ACC112 (cell line): ENCODE data around the gene MYPN.

ENCODE experiments used
- H2AFZ ChIP-seq: fragments of 200-600 bp; sonication (generic); one replicate; pipeline ENCODE4 v1.6.0; 2017; ENCODE audit warnings: antibody characterized with exemption, low read length; ENCODE audit not compliant: unreplicated experiment
- H3K27ac ChIP-seq: fragments of 200-600 bp; sonication (generic); 2 replicates; pipeline ENCODE4 v1.5.1; 2014; ENCODE audit warnings: low read depth, mild to moderate bottlenecking, antibody characterized with exemption, low read length, moderate library complexity
- H3K27me3 ChIP-seq: fragments of 200-600 bp; sonication (generic); 2 replicates; pipeline ENCODE4 v1.6.1; 2014; ENCODE audit warnings: mild to moderate bottlenecking, antibody characterized with exemption, low read length, moderate library complexity, mixed read lengths; ENCODE audit not compliant: insufficient read depth
- H3K36me3 ChIP-seq: fragments of 200-600 bp; sonication (generic); 2 replicates; pipeline ENCODE4 v1.6.1; 2016; ENCODE audit warnings: mild to moderate bottlenecking, antibody characterized with exemption, low read length, moderate library complexity, mixed read lengths; ENCODE audit not compliant: insufficient read depth
- H3K4me1 ChIP-seq: fragments of 200-600 bp; sonication (generic); one replicate; pipeline ENCODE4 v1.6.1; 2016; ENCODE audit warnings: low read length, mixed read lengths; ENCODE audit not compliant: insufficient read depth, unreplicated experiment, control insufficient read depth
- H3K4me3 ChIP-seq: fragments of 200-600 bp; sonication (generic); 2 replicates; pipeline ENCODE4 v1.5.1; 2014; ENCODE audit warnings: mild to moderate bottlenecking, low read depth, low read length
- H3K79me2 ChIP-seq: fragments of 200-600 bp; sonication (generic); one replicate; pipeline ENCODE4 v1.6.0; 2016; ENCODE audit warnings: low read length; ENCODE audit not compliant: control insufficient read depth, unreplicated experiment, insufficient read depth

The MYPN gene

GRCh38 chr10:68132391-68132790 lies 23.1 kb downstream of the MYPN start:
- Histone ChIP-seq H3K27me3 (no peaks in the 10 kb centered on the region), H3K36me3 (no peaks in the 10 kb centered on the region), H3K79me2 (no peaks in the 10 kb centered on the region), H2AFZ (no peak overlapping the region), H3K4me1 (peaks cover 28% of the 10 kb centered on the region), H3K4me3 (no peak overlapping the region), H3K27ac (no peak overlapping the region)

GRCh38 chr10:68133523-68133922 lies 24.2 kb downstream of the MYPN start:
- Histone ChIP-seq H3K36me3 (no peaks in the 10 kb centered on the region), H3K27ac (peak overlapping the region; percentile 99), H3K27me3 (no peaks in the 10 kb centered on the region), H2AFZ (no peak overlapping the region), H3K79me2 (no peaks in the 10 kb centered on the region), H3K4me3 (no peak overlapping the region), H3K4me1 (peaks cover 38% of the 10 kb centered on the region)

GRCh38 chr10:68135362-68135761 lies 26.1 kb downstream of the MYPN start:
- H3K4me3 ChIP-seq = peak overlapping the region; percentile 52
- H3K27ac ChIP-seq = peak overlapping the region; percentile 99

GRCh38 chr10:68135922-68136792 lies 26.9 kb downstream of the MYPN start:
- H3K27ac ChIP-seq = peak overlapping the region; percentile 99
- peaks cover 48% of the 10 kb centered on the region for H3K4me1 ChIP-seq
- peak overlapping the region; percentile 53 for H3K4me3 ChIP-seq
- no peaks in the 10 kb centered on the region for H3K79me2 ChIP-seq
- H2AFZ ChIP-seq = peak overlapping the region; percentile 16
- H3K27me3 ChIP-seq = no peaks in the 10 kb centered on the region
- H3K36me3 ChIP-seq = no peaks in the 10 kb centered on the region

More at GRCh38 chr10:68135362-68135761, 26.1 kb downstream of the MYPN start:
- Histone ChIP-seq H3K79me2 (no peaks in the 10 kb centered on the region), H3K36me3 (no peaks in the 10 kb centered on the region), H3K4me1 (peaks cover 48% of the 10 kb centered on the region), H2AFZ (no peak overlapping the region), H3K27me3 (no peaks in the 10 kb centered on the region)

GRCh38 chr10:68137171-68137570 lies 27.9 kb downstream of the MYPN start:
- H3K79me2 ChIP-seq = no peaks in the 10 kb centered on the region
- H3K27me3 ChIP-seq = no peaks in the 10 kb centered on the region
- H3K4me3 ChIP-seq = peak overlapping the region; percentile 48
- no peaks in the 10 kb centered on the region for H3K36me3 ChIP-seq
- H3K4me1 ChIP-seq = peaks cover 48% of the 10 kb centered on the region
- peak overlapping the region; percentile 99 for H3K27ac ChIP-seq
- H2AFZ ChIP-seq = no peak overlapping the region

- Histone ChIP-seq H3K36me3 (no peaks in the 10 kb centered on the region), H2AFZ (no peak overlapping the region), H3K27ac (no peak overlapping the region), H3K4me1 (peaks cover 43% of the 10 kb centered on the region), H3K79me2 (no peaks in the 10 kb centered on the region), H3K27me3 (no peaks in the 10 kb centered on the region), H3K4me3 (no peak overlapping the region)
These were observed 29.2 kb downstream of the MYPN start for GRCh38 chr10:68138526-68138925.

GRCh38 chr10:68139448-68140272 lies 30.4 kb downstream of the MYPN start:
- Histone ChIP-seq H3K27ac (no peak overlapping the region), H3K79me2 (no peaks in the 10 kb centered on the region), H3K27me3 (no peaks in the 10 kb centered on the region), H3K36me3 (no peaks in the 10 kb centered on the region), H3K4me3 (no peak overlapping the region), H3K4me1 (peaks cover 43% of the 10 kb centered on the region), H2AFZ (no peak overlapping the region)

- Histone ChIP-seq H3K27ac (no peak overlapping the region), H2AFZ (no peak overlapping the region), H3K4me3 (no peak overlapping the region), H3K36me3 (no peaks in the 10 kb centered on the region), H3K4me1 (peaks cover 21% of the 10 kb centered on the region), H3K27me3 (no peaks in the 10 kb centered on the region), H3K79me2 (no peaks in the 10 kb centered on the region)
These were observed 33.5 kb downstream of the MYPN start for GRCh38 chr10:68142761-68143160.

- Histone ChIP-seq H3K4me1 (peaks cover 6% of the 10 kb centered on the region), H3K27ac (no peak overlapping the region), H3K36me3 (no peaks in the 10 kb centered on the region), H3K79me2 (no peaks in the 10 kb centered on the region), H2AFZ (no peak overlapping the region), H3K27me3 (no peaks in the 10 kb centered on the region), H3K4me3 (no peak overlapping the region)
These were observed 35.4 kb downstream of the MYPN start for GRCh38 chr10:68144709-68145108.

GRCh38 chr10:68145705-68146104 lies 36.4 kb downstream of the MYPN start:
- H3K27ac ChIP-seq = no peak overlapping the region
- H3K36me3 ChIP-seq = no peaks in the 10 kb centered on the region
- H3K79me2 ChIP-seq = no peaks in the 10 kb centered on the region
- H3K27me3 ChIP-seq = no peaks in the 10 kb centered on the region
- no peaks in the 10 kb centered on the region for H3K4me1 ChIP-seq
- no peak overlapping the region for H3K4me3 ChIP-seq
- H2AFZ ChIP-seq = no peak overlapping the region
